ENCODE data around the gene UBR1.
"Not testable (repeated sequence)": the region's sequence is repeated elsewhere in the genome, so short reads cannot be mapped to it uniquely, and the experiment has no call there.

Gene UBR1

GRCh38 chr15:43105778-43106485 is at the start of gene UBR1:
UBR1 (minus strand) TSS chr15:43106038; CDS start chr15:43106022, 16 bp downstream.
- peak; percentile 44 to 91 (median 84) for DNase-seq

- DNase-seq = no peak
Observed at GRCh38 chr15:43153269-43153668, 47.4 kb upstream of the UBR1 start.

DNA sequence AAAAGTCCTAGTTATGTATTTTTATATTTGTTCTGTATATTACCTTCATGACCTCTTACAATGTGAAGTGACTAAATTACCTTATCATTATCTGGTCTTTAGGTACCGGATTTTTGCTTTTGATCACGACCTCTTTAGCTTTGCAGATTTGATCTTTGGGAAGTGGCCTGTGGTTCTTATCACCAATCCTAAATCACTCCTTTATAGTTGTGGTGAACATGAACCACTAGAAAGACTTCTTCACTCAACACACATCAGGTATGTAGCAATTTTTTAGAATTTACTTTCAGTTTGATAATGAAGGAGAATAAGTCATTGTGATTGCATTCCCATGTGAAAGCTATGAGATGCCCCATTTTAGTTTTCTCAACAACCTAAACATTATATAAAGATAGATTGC is 45.9 kb upstream of the UBR1 start:
- DNase-seq = no peak

- DNase-seq = no peak
Observed at GRCh38 chr15:43150191-43150929, 44.5 kb upstream of the UBR1 start.

- no peak for DNase-seq
Observed at GRCh38 chr15:43146184-43146583, 40.3 kb upstream of the UBR1 start.

DNA sequence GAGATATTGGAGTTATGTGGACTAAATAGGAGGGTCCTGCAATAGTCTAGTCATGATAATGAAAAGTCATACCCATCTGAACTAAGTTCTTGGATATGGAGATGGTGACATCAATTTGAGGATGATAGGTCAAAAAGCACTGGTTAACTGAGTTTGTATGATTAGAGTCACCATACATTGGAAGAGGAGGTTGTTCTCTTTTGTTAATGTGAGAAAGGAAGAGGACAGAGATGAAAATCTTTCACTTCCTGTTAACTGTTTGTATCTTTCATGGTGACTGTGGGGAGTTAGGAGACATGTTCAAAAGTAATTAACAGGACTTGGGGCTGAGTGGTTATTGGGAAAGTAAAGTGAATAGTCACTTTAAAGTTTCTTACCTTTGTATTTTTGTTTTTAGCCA is 38.7 kb upstream of the UBR1 start:
- no peak for DNase-seq

GRCh38 chr15:43143203-43143941 is 37.5 kb upstream of the UBR1 start:
- DNase-seq = no peak

DNA sequence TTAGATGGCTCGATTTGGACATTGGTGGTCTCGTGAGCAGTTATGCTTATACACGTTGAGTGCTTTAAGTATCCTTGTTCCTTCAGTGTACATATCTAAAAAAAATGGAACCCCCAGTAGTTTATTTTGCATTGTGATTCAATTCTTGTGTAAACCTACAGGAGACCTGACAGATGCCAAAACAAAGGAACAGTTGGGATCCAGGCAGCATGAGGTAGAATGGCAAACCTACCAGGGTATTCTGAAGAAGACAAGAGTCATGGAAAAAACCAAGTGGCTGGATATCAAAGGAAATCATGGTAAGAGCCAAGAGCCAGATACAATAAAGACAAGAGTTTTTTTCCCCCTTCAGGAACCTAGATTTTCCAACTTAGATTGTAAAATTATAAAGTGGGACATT is 29.5 kb upstream of the UBR1 start:
- peak in 1 of 14 donors; percentile 73 for DNase-seq

DNA sequence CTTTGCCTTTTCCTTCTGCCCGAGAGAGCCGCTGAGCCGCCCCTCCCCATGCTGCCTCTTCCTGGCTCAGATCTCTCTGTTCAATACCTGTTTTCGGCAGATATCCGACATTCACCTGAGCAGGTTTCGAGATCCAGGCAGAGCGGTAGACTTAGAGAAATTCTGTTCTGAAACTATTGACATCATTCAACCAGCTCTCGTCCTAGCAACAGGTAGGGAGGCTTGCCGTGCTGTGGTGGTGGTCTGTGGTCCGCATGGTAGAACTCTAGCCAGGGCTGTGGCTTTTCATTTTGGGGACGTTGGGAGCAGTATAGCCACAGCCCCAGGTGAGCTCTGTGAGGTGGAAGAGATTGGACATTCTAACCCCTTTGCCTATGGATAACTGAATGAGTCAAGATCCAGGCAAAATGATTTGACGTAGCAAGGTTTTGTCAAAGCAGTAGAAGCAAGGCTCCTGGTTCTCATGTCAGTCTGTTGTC is 28.4 kb upstream of the UBR1 start:
- DNase-seq = peak in 5 of 14 donors; percentile 13 to 51 (median 29)

DNA sequence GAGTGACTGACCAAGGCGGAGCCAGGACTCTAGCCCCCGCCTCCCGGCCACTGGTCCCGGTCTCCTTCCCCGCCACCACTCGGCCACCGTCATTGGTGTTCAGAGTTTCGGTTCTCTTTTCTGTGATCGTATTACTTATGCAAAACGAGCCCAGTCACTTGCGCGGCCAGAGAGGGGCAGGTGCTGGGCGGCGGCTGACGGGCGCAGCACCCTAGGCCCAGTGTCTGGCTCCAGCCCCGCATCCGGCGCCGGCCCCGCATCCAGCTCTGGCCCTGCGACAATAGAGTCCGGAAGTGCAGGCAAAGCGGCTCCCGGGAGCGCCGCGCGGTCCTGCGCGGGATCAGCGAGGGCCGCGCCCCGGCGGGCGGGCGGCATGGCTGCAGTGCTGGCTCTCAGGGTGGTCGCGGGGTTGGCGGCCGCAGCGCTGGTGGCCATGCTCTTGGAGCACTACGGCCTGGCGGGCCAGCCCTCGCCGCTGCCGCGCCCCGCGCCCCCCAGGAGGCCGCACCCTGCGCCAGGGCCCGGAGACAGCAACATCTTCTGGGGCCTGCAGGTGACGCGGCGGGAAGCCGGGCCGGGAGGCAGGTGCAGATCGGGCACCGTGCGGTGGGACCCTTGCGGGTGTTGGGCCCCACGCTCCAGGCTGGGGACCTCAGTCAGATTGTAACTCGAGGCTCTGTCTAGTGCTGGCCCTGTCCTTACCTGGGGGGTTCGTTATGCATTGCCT is 27.8 kb upstream of the UBR1 start, which contains the start of gene TMEM62:
TSS of gene TMEM62 (plus strand) at position 157 of the 727 bp plus-strand sequence. CDS start at position 374, 217 bp downstream.
- peak in 13 of 14 donors; percentile 10 to 79 (median 55) for DNase-seq

- DNase-seq = peak in 4 of 14 donors; percentile 18 to 38 (median 23)
Observed at GRCh38 chr15:43132830-43133429, 27.1 kb upstream of the UBR1 start.

- no peak for DNase-seq
Observed at GRCh38 chr15:43128980-43129335, 23.1 kb upstream of the UBR1 start.

DNA sequence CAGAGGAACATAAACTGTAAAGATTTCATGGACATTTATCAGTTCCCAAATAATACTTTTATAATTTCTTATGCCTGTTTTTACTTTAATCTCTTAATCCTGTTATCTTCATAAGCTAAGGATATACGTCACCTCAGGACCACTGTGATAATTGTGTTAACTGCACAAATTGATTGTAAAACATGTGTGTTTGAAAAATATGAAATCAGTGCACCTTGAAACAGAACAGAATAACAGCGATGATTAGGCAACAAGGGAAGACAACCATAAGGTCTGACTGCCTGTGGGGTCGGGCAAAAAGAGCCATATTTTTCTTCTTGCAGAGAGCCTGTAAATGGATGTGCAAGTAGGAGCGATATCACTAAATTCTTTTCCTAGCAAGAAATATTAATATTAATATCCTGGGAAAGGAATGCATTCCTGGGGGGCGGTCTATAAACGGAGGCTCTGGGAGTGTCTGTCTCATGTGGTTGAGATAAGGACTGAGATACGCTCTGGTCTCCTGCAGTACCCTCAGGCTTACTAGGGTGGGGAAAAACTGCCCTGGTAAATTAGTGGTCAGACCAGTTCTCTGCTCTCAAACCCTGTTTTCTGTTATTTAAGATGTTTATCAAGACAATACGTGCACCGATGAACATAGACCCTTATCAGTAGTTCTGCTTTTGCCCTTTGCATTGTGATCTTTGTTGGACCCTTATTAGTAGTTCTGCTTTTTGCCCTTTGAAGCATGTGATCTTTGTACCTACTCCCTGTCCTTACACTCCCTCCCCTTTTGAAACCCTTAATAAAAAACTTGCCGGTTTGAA is 22.5 kb upstream of the UBR1 start:
- DNase-seq = not testable (repeated sequence)

DNA sequence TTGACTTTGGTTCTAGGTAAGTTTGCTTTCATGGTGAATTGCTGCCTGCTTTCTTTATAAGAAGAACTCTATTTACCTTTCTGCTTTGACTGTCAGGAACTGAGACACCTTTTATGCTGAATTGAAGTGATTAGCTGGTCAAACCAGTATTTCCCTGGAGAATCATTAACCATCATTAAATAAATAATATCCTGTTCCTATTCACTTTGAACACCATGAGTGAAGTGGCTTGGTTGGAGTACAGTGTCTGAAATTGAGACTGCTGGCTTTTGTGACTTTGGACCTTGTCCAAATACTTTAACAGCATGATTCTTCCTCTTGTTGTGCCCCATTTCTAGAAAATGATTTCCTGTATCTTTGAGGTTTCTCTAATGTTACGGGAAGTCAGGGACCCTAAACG is 21.9 kb upstream of the UBR1 start:
- DNase-seq = no peak

- DNase-seq = no peak
Observed at GRCh38 chr15:43126356-43126755, 20.5 kb upstream of the UBR1 start.

GRCh38 chr15:43125100-43125661 is 19.3 kb upstream of the UBR1 start:
- DNase-seq = no peak

- DNase-seq = no peak
Observed at GRCh38 chr15:43121863-43122262, 16.0 kb upstream of the UBR1 start.

GRCh38 chr15:43118829-43119228 is 13.0 kb upstream of the UBR1 start:
- no peak for DNase-seq

DNA sequence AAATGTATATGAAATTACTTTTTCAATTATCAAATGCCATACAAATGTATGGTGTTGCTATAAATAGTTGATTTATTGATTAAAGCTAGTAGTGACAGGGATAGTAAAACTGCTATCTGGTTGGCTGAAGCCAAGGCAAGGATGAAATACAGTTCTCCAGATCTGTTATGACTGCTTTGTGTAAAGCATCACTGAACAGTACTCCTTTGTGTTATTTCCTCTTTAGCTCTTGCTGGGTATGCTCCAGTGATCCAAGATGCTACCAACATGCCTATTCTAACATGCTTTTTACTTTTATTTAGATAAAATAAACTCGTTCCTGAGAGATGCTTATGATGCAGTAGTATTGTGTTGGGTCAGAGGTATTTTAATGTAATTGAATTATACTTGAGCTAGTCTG is 12.4 kb upstream of the UBR1 start:
- no peak for DNase-seq

DNA sequence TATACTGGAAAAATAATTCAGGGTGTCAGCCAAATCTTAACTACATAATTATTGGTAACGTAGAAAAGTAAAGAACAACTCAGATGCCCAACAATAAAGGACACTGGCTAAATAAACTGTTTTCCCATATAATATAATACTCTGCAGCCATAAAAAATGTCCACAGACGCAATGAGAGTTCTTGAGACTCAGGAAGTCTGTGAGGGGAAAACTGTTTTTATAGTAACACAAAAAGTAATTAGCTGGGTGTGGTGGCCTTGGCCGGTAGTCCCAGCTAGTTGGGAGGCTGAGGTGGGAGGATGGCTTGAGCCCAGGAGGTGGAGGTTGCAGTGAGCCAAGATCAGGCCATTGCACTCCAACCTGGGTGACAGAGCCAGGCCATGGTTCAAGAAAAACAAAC is 5.5 kb upstream of the UBR1 start:
- no peak for DNase-seq

DNA sequence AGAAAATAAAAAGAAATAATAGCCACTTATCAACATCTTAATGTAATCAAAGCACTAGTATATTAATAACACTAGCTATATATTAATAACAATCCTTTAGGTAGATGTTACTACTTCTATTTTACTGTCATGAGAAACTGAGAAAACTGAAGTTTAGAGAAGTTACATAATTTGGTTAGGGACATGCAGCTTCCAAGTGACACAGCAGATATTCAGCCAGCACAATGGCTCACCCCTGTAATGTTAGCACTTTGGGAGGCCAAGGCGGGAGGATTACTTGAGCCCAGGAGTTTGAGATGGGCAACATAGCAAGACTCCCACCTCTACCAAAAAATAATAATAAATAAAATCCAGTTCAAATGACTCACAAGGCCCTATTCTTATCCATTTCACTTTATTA is 1.9 kb upstream of the UBR1 start:
- no peak for DNase-seq

Data from C1 segment of cervical spinal cord (tissue), 14 donors.